Kidney capillary endothelial cell (primary cell): Measurements from ENCODE around the gene MYO1G.
"Not testable (repeated sequence)": the region's sequence is repeated elsewhere in the genome, so short reads cannot be mapped to it uniquely, and the experiment has no call there.

Experiments
- DNase-seq: peaks from one replicate; pipeline ENCODE4 v3.0.0-alpha.2; 2018; ENCODE audit warnings: low spot score

The MYO1G gene

GRCh38 chr7:44978511-44979366, at the start of gene MYO1G:
Gene MYO1G (minus strand): TSS chr7:44979015. CDS start chr7:44978961, 54 bp downstream.
- DNase-seq: no peak

DNA sequence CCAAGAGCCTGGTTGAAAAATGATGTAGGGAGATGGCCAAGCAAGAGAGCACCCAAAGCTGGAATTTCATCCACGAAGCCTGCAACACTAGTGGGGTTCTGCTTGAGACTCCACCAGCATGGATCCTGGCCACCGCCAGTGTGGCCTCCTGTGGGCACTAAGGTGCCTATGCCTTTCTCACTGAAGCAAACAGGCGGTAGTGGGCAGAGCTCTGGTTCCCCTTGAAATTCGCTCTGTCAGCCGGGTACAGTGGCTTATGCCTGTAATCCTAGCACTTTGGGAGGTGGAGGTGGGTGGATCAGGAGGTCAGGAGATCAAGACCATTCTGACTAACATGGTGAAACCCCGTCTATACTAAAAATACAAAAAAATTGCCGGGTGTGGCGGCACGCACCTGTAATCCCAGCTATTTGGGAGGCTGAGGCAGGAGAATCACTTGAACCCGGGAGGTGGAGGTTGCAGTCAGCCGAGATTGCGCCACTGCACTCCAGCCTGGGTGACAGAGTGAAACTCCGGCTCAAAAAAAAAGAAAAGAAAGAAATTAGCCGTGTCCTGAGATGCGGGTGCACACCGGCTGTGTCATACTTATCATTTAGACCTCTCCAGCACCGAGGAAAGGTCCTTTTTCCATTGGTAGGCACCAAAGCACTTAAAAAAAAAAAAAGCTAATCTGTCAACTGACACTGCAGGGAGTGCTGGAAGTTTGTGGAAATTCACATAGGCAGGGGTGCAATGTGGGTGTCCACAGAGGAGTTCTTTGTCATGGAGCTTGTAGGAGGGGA, 49.5 kb upstream of the MYO1G start:
- no peak for DNase-seq

DNA sequence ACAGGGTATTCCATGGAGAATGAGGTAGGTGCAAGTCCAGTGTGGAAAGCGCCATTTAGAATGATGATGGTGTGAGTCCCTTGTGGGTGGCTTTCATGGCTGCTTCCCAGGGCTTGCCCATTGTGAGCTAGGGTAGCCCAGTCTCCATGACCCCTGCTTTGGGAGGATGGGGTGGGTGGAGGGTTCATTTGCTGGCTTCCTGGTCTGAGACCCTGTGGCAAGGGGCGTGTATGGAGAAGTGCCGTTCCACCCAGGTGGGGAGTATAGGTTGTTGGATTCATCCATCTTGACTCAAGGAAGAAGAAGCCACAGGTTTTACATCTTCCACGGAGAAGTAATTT, 48.9 kb upstream of the MYO1G start:
- no peak for DNase-seq

DNA sequence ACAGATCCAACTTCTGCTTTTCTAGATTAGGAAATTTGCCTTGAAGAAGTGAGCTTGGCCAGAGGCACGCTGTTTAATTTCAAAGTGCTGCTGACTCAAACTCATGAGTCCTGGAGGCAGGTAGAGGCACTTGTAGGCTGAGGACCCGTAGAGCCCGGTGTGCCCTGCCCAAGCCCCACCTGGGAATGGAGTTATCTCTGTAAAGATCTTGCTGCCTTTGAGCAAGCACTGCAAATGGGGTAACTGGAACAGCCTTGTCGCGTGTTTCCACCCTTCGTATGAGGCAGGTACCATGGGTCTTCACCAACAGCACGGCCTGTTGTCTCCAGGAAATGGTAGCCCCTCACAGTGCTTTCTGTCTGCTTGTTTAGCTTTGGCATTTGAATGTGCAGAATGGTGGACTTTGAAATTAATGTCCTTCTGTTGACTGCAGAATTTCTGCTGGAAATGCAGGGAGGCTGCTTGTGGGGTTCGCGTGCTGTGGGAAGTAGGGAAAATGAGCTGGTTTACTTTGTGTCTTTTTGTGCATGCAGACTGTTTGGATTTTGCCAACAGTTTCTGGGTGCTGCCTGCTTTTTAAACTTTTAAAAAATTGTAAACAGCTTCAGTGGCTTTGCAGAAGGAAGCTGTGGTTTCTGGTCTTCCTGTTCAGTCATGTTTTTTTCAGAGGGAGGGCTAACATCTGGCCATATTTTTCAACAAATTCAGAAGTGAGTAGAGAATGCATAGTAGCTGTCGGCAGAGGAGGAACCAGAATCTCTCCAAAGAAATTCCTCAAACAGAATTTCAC, 48.4 kb upstream of the MYO1G start:
- no peak for DNase-seq

DNA sequence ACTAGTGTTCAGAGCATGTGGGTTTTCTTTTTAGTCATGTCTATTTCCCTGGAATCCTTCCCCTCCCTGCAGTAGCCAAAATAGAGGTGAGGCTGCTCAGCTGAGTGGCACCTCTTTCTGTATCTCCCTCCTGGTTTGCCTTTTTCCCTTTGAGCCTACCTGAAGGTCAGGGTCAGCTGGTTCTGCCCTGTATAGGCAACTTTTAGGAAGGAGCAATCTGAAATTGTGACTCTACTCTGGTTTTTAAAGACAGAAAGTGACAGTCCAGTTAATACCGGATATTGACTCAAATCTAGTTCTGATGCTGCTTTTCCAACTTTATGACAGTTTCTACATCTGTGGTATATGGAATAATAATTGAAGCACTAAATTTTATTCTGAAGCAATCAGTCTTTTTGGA, 47.2 kb upstream of the MYO1G start:
- DNase-seq: no peak

GRCh38 chr7:45025473-45025872, 46.7 kb upstream of the MYO1G start:
- not testable (repeated sequence) for DNase-seq

DNA sequence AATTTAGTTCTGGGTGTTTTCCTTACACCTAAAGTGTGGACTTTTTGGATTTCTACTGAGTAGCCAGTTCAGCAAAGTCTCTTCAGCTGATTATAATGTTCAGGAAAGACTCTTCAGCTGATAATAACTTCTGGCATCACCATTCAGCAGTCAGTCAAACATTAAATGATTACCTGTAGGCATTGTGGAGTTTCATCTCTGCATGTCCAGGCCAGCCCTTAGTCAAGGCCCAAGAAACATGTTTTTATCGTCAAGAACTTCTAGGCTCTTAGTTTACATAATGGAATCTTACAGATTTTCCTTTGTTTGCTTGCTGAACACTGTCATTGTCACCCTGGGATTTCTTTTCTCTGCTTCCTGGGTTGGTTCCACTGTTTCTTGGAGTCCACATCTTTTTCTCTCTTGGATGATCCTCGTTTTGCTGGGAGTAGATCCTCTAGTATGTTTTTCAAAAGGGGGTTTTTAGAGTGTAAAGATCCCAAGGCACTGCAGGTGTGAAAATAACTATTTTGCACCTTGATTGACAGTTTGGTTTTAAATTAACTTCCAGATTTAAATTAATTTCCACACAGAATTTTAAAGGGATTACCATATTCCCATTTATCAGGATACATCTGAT, 45.4 kb upstream of the MYO1G start:
- no peak for DNase-seq

DNA sequence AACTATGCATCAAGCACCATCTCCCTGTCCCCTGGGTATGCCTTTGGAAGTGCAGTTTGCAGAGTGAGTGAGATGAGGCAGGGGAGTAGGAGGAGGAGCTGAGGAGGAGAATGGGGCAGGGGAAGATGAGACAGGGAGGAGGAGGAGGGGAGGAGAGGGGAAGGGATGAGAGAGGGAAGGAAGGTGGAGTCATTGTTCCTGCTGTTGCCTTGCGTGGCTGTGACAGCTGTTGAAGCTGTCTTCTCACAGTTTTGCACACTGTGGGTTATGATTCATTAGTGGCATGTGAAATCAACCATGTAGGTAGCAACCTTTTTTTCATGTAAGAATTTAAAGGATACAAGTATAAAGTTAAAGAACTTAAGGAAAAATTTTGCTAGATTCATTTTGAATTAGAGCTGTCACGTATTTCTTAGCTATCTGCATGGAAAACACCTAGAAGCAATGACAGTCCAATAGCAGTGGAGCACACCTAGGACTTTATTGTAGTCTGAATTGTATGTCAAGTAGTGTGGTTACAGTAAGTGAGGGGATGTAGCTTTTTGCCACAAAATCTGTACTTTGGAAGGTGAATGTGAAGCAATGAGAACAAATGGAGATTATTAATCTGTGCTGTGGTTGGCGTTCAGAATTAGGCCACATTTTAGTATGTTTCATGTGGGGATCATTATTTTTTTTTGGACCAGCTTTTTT, 42.9 kb upstream of the MYO1G start:
- no peak for DNase-seq

DNA sequence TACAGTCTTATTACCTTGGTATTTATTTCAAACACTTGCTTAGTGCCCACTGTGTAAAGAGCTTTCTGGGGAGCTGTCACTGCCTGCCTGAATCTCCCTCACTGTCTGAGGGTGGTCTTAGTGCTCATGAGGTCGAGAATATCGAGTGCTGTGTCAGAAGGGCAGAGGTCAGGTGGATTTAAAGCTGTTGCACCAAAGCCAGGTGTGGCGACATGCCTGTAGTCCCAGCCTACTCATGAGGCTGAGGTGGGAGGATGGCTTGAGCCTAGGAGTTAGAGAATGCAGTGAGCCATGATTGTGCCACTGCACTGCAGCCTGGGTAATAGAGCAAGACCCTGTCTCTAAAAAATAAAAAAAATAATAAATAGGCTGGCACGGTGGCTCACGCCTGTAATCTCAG, 42.1 kb upstream of the MYO1G start:
- DNase-seq: no peak

DNA sequence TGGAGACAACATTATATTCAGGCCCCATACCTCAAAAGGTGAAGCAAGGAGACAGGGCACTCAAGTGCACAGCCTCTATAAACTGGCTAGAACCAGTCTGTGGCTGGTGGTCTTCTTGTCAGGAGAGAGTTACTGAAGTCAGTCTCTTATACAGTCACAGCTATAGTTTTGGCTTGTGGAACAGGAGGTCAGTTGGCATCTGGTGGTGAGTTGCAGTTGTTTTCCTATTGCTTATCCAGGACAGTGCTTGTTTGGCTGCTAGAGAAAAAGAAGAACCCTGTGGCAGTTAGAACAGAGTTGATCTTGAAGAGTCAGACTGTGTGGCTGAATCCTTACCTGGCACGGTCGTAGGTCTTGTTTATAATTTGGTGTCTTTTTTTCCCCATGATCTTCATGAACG, 38.4 kb upstream of the MYO1G start:
- no peak for DNase-seq

DNA sequence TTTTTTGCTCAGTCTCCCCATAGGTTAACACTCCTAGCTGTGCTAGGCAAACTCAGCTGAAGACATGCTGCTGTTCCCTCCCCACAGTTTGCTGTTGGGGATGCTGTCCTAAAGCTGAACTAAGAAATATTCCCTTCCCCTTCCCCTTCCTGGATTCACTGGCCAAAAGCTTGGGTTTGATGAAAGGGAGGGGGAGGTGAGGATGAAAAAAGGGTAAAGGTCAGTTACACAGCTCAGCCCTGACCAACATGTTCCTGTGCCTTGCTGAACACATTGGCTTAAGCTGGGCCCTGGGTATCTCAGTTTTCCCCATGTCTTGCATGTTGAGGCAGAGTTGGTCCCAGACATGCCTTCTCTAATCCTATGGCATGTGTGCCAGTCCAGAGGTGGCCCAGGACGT, 36.5 kb upstream of the MYO1G start:
- no peak for DNase-seq

GRCh38 chr7:45013465-45013967, 34.7 kb upstream of the MYO1G start:
- no peak for DNase-seq

DNA sequence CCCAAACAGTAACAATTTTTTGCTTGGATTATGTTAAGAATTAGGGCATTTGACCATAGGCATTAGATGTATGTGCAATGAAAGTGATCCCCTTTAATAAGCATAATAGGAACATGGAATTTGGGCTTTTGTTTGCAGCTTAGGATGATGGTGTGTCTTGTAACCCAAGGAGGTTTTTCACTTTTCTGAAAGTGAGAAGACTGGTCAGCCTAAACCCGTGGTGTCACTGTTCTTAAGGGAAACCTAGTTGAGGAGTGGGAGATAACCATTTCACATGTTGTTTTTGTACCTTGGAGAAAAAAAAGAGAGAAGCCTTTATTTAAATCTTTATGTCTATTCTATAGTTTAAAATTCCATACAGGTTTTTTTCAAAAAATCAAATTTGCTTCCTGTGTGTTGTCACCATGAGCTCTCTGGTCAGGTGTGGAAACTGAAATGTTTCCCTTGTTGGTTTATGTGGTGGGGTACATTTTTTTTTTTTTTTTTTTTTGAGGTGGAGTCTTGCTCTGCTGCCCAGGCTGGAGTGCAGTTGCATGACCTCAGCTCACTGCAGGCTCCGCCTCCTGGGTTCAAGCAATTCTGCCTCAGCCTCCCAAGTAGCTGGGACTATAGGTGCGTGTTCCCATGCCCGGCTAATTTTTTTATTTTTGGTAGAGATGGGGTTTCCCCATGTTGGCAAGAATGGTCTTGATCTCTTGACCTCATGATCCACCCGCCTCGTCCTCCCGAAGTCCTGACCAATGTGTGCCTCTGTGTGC, 28.9 kb upstream of the MYO1G start:
- no peak for DNase-seq

DNA sequence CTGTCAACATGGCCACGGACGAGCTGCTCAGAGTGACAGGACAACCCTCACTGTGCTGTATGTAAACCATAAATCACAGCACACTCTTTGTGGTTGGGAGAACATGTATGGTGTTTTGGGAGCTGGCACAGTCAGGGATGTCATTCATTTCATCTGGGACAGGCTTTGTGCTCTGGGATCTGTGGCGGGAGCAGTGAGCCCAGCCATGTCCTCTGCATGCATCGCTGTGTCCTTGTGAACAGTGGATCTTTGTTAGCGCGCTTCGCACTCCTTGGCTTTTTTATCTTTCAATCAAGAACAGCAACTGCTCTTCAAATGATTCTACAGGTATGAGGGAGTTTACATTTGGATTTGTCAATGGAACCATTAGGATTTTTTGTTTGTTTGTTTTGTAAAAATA, 28.3 kb upstream of the MYO1G start:
- DNase-seq: no peak

DNA sequence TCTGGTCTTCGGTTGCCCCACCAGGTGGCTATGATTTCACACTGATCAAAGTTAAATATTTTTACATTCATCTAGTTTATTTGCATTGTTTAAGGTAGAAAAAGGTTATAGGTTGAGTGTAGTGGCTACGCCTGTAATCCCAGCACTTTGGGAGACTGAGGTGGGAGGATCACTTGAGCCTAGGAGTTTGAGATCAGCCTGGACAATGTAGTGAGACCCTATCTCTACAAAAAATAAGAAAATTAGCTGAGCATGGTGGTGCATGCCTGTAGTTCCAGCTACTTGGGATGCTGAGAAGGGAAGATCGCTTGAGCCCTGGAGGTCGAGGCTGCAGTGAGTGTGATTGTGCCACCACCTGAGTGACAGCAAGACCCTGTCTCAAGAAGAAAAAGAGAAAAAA, 25.0 kb upstream of the MYO1G start:
- no peak for DNase-seq

- DNase-seq: no peak
Measured at GRCh38 chr7:45001826-45002225, 23.0 kb upstream of the MYO1G start.

GRCh38 chr7:45001138-45001694, 22.4 kb upstream of the MYO1G start:
- DNase-seq: no peak

DNA sequence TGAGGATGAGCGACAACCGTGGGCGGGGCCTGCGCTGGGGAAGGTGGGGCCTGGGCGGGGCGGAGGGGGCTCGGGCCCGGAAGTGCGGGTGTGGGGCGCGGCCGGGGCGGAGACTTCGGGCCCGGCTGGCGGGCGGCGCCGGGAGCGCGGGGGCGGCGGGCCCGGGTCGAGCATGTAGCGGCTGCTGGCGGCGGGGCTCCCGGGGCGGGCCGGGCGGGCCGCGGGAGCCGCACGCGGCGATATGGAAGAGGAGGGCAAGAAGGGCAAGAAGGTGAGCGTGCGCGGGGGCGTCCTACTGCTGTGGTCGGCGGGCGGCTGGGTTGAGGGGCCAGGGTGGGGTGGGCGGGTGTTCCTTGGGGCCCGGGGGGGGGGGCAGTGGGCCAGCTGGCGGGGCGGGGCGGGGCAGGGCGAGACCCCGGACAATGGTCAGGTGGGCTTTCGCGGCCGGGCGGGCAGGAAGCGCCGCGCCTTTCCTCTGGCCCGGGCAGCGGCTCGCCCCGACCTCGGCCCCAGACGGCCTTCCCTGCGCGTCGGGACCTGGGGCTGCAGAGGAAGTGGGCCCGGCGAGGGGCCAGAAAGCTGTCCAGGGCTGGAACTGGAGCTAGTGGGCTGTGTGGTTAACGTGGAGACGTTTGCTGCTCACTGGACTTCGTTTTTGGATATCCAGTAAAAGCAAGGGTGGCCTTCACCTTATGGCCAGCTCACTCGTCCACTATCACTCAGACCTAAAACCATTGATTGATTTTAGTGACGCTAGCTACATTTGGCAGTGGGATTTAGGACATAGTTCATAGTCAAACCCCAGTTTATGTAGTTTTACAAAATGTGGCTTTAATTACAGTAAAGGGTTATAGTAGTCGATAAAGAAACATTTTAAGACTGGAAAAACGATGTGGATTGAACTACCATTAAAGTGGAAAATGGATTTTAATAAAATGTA, 21.5 kb upstream of the MYO1G start, which contains the start of gene CCM2:
CCM2 (plus strand) TSS at position 109 of the 940 bp plus-strand sequence; CDS start at position 242, 133 bp downstream.
- DNase-seq: peak; percentile 42
